NCI-H2227 (cell line): ENCODE data around the gene SESTD1.

Experiments
- DNase-seq: peaks from one replicate; lab custom pipeline; 2025; ENCODE audit not compliant: unreplicated experiment; lab: John Stamatoyannopoulos, UW

The SESTD1 gene

DNA sequence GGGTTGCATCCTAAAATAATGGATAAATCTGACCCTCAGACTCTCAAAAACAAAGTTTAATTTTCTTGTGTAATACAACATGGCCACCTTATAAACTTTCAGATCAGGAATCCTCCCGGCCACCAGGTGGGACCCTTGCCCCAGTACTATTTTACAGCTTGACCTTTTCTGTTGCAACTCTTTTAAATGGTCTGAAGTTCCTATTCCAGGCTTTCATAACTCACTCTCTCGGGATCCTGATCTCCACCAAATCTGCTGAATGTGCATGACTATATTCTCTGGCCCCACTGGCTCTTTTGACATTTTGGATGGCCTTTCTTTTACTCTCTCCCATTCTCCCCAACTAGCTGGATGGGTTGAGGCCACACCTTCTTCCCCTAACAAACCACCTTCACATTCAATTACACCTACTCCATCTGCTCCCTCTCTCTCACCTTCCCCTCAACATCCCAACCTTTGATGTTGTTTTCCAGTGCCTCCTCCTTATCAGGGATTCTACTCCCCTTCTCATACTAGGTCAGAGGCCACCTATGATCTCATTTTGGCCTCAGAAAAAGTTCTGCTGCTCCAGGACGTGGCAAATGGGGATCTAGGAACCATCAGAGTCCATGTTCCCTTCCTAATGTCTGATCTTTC, 70.8 kb downstream of the SESTD1 start:
- DNase-seq, result no peak

DNA sequence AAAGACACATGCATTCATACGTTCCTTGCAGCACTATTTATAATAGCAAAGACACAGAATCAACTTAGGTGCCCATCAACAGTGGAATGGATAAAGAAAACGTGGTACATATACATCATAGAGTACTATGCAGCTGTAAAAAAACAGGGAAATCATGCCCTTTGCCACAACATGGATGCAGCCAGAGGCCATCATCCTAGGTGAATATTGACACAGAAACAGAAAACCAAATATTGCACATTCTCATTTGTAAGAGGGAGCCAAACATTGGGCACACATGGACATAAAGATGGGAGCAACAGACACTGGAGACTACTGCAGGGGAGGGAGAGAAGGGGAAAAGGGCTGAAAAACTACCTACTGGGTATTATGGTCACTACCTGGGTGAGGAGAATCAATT, 73.5 kb downstream of the SESTD1 start:
- no peak for DNase-seq

DNA sequence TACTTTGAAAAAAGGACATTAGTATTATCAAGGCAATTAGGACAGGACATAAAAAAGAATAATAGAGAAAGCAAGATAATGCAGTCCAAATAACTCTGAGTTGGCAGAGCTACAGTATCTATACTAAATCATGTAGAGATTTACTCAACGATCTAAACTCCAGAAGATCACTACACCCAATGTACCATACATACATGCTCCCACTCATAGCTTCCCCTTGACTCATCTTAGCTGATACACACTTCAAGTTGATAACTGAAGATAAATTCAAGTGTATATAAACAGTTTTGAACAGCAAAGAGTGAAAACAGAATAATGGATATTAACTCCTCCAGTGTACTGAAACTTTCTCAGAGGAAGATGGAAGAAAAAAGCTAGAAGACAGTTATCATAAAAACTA, 78.5 kb downstream of the SESTD1 start:
- no peak for DNase-seq

DNA sequence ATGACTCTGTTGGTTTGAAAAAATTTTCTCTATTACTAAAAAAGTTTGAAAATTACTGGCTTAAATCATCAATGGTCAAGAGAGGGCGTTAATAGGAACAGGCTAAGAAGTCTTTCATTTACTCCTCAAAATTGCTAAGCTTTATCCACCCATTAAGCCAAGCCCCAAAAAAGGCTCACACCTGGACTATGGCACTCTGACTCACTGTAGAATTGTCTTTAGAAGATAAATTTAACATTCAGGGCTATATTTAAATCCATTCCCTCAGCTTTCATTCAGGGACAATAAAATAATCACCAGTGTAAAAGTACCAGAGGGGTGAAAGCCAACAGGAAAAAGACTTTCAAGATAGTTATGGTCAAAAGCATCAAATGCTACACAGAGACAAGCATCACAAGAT, 80.0 kb downstream of the SESTD1 start:
- no peak for DNase-seq

DNA sequence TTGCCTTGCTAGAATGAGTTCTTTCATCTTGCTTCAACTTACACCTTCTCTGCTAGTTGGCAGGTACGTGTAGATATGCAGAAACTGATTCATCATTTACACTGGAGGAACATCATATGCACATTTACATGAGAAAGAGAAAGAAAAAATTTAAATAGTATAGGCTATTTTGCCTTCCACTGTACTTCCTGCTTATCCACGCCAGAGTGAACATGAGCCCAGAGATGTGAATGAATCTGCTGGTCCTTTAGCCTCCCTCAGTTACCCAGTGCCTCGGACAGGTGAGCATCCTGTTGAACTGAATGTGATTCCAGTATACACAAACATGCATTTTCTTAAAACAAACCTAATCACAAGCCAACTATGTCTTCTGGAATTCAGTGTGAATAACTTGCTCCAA, 83.6 kb downstream of the SESTD1 start:
- no peak for DNase-seq

DNA sequence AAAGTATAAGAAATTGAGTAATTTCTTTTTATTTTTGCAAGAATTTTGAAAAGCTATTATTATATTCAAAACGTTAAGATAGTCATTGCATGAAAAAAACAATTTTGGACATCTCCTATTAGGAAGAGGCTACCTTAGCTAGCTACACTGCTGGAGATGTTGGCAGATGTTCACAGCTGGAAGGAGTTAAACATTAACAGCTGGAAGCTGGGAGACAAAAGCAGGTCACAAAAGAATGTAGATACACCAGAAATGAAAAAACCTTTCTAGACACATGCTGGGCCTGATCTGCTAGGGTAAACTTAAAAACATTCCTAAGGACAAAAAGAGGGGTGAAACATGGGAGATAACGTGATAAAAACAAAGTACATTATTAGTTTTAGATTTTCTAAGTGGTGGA, 84.4 kb downstream of the SESTD1 start:
- no peak for DNase-seq

DNA sequence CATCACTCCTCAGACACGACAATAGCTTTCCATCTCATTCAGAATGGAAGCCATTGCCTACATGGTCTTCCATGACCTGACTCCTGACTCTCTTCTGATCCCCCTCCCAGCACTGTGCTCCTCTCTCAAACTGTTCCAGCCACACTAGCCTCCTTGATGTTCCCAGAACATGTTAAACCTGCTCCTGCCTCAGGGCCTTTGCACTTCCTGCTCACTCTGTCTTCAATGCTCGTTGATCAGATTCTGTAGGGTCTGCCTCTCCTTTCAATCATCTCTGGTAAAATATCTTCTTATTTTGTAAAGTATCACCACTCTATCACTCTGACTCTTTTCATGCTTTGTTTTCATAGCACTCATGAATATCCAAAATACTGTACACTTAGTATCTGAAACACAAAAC, 84.9 kb downstream of the SESTD1 start:
- no peak for DNase-seq

DNA sequence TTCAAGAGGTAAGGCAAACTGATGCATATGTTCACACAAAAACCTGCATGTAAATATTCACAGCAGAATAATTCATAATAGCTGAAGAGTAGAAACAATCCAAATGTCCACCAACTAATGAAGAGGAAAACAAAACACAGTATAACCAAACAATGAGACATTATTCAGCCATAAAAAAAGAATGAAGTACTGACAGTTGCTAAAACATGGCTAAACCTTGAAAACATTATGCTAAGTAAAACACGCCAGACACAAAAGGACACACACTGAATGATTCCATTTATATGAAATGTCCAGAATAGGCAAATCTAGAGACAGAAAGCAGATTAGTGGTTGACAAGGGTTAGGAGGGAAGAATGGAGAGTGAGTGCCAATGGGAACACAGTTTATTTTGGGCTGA, 86.9 kb downstream of the SESTD1 start:
- no peak for DNase-seq

DNA sequence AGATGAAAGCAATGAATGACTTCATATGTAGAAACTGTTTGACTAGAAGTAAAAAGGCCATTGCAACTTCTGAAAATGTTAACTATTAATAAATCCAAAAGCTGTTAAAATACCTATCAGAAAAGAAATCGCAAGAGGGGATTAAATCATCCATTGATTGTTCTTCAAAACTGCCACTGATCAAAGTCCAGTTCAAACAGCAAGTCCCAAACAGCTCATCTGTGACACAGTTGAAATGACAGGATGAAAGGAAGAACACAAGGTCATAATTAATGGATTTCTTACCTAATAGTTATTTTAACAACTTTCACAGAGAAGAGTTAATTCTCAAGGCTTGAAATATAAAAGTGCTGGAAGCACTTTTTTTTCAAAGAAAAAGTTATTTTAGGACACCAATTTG, 90.4 kb downstream of the SESTD1 start:
- DNase-seq, result no peak

DNA sequence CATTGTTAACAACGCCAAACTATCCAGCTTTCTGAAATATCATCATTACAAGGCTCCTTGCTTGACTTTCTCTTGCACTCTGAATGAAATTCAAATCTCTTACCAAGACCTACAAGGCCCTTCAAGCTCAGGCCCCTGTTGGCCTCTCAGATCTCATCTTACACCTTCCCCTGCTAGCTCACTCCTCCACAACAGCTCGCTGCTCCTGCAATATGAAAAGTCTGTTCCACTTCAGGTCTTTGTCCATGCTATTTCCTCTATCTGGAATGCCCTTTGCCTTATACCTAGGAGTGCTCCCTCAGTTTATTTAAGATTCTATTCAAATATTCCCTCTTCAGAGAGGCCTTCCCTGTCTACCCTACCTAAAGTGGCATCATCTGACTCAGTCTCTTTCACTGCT, 91.7 kb downstream of the SESTD1 start:
- no peak for DNase-seq

DNA sequence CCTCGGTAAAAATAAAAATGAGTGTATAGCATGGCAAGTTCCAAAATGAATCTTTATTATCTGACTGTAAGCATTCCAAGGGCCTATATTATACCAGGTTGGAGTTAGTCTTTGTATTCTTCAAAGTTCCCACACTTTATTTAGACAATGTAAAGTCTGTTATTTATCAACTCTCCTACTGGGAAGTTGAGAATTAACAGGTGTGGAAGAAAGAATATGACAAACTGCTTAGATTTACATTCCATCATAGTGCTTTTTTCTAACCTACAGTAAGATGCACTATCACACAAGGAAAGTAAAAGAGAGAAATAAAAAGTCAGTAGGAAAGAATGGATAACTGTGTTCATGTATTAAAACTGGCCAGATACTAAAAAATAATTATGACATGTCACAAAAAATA, 93.3 kb downstream of the SESTD1 start:
- DNase-seq, result no peak

DNA sequence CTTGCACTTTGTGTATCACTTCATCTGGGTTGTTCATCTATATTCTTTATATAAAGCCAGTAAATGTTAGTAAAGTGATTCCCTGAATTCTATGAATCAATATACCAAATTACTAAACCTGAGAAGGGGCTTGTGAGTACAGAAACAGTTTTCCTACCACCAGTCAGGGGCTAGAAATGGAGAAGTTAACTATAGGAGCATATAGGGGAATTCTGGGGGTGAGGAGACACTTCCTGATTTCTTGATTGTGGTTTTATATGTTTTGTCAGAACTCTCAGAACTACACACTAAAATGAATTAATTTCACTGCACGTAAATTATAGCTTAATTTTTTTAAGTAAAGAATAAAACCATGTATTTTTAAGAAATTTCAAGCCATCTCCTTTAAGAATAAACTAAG, 93.7 kb downstream of the SESTD1 start:
- no peak for DNase-seq

DNA sequence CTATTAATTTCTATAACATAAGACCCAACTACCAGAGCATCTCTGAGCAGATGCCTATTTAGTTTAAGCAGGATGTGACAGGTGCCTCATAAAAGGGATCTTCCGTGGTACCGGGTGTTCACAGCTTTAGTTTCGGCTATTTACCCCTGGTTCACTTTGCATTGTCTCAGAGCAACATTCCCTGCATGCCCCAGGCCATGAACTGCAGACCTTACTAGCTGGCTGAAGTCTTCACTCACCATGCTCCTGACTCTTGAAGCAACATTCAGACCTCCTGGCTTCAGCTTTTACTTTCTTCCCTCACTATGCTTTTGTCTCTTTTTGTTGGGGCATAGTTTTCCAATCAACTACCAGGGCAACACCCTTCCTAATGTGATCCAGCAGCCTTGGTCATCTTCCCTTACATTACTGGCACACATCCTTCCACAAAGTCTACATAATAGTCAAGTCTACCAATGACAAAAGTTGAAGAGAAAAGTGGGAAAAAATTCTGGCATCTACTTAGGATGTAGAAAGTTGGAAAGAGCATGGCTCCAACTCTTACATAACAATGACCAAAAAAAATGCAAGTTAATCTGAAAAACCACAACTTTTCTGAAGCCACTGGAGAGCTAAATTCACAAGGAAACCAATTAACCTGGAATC, 99.2 kb downstream of the SESTD1 start:
- DNase-seq, result no peak

DNA sequence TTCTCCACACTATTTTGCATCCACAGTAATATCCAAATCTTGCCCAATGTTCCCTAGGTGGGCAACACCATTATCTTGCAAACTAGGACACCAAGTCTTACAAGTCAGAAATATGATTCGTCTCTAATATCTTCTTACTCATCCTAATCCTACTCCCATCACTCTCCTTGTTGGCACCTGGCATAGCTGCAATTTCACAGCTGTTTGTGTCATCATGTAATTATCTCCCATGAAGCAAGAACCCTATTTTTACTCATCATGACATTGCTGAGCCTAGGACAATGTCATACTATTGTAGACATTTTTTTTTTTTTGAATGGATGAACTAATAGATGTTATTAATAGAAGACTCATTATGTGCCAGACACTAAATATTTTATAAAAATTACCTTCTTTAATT, 123.4 kb downstream of the SESTD1 start:
- peak; percentile 18 for DNase-seq

DNA sequence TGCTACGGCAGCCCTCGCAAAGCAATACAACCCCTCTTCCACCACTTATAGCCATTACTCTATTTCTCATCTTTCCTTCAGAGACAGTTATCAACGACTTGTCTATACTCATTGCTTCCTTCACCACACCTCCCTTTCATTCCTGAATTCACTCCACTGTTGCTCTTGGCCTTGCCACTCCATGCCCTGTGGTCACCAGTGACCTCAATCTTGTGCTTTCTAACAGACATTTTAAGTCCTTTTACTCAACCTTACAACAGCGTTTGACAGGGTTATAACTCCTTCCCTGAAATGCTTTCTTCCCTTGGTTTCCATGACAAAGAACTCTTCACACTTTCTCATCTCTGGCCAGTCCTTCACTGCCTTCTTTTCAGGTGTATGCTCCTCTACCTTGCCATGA, 124.1 kb downstream of the SESTD1 start:
- no peak for DNase-seq

DNA sequence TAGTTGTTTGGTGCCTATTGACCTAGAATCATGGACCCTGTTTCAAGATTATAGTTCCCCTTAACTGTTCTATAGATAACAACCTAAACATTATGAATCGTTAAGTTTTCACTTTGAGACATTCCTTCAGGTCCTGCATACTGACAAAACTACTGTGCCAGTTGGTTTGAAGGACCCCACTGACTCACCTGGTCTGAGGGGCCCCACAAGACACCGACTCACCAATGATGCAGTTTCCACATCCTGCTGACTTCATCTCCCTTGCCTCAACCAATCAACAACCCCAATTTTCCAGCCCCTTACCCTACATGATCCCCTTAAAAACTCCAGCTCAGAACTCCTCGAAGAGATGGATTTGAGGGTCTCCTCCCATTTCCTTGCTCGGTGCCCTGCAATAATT, 125.1 kb downstream of the SESTD1 start:
- DNase-seq, result no peak

DNA sequence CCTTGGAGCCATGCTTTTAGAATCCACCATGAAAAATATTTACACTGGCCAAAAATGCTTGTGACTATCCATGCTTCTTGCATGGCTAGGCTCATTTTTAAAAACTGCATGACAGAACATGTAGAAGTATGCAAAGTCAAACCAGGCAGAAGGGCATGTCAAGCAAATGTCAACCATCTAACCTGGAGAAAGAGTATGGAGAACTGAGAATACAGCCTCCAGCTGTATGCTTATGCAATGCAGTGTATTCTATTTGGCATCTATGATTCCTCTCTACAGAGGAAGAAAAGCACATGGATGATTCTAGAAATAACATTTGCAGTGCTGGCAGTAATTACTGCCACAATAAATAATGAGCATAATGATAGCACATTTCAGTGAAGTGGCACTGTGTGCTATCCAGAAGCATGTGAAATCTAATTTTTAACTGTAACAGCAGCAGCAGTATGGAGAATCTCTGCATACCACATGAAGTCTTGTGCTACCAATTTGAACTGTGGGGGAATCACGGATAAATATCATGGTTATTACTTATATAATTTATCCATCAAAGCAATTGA, 127.4 kb downstream of the SESTD1 start:
- DNase-seq, result no peak

DNA sequence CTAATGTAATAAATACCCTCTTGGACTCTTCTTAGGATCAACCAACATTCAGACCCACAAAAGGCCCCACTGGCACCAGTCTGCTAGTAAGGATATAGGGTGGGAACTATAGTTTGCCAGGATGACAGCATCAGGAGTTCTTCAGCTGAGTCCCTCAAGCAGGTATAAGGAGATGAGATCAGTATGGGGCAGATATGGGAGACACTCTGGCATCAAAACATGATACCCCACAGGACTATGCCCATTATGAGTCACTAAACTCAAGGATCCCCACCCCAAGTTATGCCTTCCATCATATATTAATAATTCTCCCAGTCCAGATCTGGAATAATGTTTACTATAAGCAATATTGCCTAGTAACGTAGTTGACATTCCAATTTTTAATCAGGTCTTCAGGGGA, 131.6 kb downstream of the SESTD1 start:
- no peak for DNase-seq

DNA sequence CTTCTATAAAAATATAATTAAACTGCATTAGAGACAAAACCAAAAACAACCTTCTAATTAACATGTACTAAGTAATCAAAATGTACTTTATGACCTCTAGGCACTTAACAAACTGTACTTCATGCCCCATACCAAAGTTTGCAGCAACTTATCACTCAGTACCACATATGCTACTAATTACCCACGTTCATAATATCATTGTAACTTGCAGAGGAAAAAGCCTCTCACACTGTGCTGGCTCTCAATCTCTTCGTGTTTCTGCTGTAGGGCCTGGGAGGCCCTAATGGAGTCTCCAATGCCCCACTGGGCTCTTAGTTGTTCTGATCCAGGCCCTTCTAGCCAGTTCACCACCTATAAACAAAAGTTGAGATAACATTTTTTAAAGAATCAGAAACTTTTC, 132.6 kb downstream of the SESTD1 start:
- DNase-seq, result no peak

DNA sequence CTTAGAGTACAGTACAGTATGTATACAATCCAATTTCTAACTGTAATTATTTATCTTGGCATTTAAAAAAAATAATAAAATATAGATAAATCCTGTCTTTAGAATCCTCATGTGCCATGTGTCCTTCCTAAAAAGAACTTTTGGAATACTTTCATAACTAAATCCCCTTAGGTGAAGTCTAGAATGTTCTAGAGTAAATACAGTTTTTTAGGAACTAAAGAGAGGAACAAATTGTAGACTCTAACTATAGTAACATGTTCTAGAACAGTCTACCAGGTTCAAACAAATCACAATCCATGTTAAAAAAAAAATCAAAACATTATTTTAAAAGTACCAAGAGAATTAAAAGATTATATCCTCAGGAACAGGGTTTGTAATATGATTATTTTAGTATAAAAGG, 134.1 kb downstream of the SESTD1 start:
- no peak for DNase-seq

DNA sequence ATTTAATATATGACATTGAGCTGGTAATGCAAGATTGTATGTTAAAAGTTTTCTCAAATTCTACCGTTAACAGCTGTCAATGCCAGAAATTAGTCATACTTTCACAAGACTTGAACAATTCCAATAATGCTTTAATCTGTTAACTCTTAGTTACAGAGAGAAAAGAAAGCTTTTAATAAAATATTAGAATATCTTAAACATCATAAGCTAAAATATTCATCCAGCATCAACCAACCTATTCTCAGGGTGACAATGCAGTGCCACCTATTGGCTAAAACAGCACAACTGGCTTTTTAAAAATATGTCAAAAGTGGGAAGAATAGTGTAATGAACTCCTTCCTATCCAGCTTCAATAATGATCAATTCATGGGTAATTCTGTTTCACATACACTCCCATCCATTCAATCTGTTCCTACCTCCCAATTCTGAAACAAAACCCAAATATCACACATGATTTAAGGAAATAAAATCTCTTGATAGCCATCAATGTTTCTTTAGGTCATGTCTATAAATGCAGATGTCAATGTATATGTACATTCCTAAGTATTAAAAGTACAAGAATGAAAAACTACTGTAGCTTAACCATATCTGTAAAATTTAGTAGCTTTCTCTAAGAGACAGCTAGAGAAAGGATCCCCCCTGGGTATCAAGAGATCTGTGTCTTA, 134.9 kb downstream of the SESTD1 start:
- DNase-seq, result peak; percentile 35

DNA sequence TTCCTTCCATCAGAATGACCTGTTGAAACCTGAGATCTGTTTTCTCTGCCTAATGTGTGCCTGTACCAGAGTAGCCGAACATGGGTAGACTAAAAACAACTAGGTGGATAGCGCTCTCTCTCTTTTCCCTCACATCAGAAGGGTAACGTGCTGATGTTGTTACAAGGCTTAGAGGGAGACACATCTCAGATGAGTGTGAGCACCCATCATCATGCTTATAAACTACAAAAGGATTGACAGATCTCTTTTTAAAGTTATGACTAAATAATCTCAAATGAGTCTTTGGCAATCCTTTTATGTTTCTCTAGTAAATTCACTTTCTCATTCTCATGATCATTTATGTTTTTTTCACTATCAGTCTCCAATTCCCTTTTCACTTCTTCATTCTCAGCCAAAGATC, 139.2 kb downstream of the SESTD1 start:
- no peak for DNase-seq
